GM10847 (cell line): ENCODE results near the gene HNRNPL.

Experiments
- POLR2A ChIP-seq: IDR thresholded peaks from 2 replicates; pipeline ENCODE4 v1.6.1; 2011; ENCODE audit not compliant: insufficient read length; ENCODE audit errors: extremely low read depth

Gene HNRNPL

DNA sequence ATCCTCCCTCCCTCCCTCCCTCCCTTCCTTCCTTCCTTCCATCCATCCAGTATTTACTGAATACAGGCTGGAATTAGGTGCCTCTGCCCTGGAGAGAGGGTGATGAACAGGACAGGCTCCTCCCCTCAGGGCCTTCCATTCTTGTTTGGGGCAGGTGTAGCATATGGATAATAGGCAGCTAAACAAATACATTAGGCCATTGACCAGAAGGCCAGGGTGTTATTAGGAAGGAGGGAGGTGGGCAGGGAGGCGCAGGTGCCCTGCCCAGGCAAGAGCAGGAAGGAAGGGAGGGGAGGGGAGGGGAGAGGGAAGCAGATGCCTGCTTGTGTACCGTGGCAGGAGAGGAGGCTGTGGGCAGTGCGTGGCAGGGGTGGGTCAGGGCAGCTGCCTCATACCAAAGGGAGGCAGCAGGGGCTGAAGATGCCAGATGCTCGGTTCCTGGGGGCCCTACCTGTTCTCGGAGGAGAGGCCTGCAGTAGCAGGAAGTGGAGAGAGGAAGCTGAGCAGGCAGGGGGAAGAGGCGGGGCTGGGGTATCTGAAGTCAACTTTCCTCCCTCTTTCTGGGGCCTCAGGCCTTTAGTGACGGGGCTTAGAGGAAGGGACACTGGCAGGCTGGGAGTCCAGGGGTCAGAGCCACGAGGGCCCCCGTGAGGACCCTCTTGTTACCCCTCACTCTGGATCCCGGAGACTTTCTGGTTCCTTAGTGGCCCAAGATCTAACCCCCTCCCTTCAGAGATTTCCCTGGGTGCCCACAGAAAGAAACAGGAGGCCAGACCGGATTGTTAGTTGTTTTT lies 28.2 kb upstream of the HNRNPL start, which contains the start of gene RINL:
Gene RINL, minus strand, starts transcription at position 495 of the 794 bp plus-strand sequence. CDS start 1,533 bp downstream, outside the sequence.
- peak; percentile 54 for TF ChIP-seq POLR2A

DNA sequence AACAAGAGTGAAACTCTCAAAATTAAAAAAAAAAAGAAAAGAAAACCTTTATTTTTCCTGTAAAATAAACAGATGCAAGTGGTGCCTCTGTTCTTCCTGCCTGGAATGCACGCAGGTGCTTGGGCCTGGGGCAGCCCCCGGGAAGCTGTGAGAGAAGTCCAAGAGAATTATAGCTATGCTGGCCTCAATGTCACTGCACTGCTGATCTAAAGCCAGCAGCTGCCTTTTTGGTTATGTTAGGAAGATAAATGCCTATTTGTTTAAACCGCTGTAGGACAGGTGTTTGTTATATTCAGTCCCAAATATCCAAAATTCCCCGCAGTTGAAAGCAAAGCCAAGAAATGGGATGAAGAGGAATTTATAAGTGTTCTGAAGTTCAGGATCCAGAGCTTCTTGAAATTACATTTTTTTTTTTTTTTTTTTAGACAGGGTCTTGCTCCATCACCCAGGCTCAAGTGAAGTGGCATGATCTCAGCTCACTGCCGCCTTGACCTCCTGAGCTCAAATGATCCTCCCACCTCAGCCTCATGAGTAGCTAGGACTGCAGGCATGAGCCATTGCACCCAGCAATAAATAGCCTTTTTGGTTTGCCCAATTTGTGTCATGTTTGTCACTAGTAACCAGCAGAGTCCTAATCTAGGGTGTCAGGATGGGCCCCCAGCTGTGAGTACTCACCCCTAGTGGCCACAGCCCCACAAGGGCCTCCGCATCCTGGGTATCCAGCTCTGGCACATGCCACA lies 26.0 kb upstream of the HNRNPL start:
- TF ChIP-seq POLR2A, result no peak

DNA sequence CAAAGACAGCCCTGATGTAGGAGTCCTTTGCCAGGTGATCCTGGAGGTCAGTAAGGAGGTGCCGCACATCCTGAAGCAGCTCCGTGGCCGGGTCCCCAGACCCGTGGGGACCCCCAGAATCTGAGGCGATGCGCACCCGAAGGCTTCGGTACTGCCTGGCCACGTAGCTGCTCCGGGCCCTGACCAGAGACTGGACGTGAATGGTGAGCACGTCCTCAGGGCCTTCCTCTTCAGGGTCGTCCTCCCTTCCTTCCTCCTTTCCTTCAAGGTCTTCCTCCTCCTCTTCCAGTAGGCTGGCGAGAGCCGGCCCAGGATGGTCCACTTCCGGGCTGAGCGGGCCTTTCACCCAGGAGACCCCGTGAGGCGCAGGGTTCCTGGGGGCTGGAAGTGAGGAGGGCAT lies 20.8 kb upstream of the HNRNPL start:
- no peak for TF ChIP-seq POLR2A

GRCh38 chr19:38869836-38870607 lies 20.2 kb upstream of the HNRNPL start:
- TF ChIP-seq POLR2A, result no peak

GRCh38 chr19:38869160-38869835 lies 19.5 kb upstream of the HNRNPL start:
- TF ChIP-seq POLR2A, result no peak

GRCh38 chr19:38868551-38868950 lies 18.8 kb upstream of the HNRNPL start:
- no peak for TF ChIP-seq POLR2A

- TF ChIP-seq POLR2A, result no peak
These were observed 17.5 kb upstream of the HNRNPL start for GRCh38 chr19:38867171-38867780.

DNA sequence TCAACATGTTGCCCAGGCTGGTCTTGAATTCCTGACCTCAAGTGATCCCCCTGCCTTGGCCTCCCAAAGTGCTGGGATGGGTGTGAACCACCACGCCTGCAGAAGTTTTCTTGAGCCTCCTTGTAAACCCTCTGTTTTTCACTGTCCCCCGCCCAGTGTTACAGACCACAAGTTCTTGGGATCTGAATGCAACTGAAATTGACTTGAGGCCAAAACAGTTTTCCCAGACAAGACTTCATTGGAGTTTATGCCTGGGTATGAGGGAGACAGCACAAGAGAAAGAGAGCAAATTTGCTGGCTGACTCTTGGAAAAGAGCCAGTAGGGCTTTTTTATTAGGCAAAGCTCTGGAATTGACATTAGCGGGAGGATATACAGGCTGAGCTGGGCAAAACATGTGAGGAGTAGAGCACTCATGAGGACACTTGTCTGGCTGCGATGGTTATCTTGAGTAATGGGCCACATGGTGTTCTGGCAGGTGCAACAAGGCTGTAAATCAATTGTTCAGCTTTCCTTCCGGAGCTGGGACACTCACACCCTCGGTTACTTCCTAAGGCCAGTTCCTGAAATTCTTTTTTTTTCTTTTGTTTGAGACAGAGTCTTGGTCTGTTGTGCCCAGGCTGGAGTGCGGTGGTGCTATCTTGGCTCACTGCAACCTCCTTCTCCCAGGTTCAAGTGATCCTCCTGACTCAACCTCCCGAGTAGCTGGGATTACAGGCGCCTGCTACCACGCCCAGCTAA lies 12.7 kb upstream of the HNRNPL start:
- TF ChIP-seq POLR2A, result no peak

DNA sequence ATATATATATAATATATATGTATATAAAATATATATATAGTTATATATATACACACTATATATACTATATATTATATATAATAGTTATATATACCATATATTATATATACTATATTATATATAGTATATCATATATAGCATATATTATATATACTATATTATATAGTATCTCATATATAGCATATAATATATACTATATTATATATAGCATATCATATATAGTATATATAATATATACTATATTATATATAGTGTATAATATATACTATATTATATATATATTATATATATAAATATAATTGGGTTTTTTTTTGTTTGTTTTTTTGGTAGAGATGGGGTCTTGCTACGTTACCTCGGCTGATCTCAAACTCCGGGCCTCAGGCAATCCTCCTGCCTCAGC lies 11.6 kb upstream of the HNRNPL start:
- no peak for TF ChIP-seq POLR2A

DNA sequence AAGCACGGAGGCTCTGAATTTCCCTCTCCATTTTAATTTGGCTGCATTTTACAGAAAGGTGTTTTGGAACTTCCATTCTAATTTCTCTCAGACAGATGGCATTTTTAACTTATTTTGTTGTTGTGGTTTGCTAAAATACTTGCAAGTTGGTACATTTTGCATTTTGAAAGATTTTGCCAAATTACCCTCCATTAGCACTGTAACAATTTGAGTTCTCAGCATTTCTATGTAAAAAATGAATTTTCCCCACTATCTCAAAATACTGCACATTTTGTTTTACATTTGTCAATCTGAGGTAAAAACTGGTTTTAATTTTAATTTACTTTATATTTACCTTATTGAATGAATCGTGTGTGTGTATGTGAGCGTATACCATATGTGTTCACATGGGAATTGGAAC lies 7.0 kb upstream of the HNRNPL start:
- no peak for TF ChIP-seq POLR2A

DNA sequence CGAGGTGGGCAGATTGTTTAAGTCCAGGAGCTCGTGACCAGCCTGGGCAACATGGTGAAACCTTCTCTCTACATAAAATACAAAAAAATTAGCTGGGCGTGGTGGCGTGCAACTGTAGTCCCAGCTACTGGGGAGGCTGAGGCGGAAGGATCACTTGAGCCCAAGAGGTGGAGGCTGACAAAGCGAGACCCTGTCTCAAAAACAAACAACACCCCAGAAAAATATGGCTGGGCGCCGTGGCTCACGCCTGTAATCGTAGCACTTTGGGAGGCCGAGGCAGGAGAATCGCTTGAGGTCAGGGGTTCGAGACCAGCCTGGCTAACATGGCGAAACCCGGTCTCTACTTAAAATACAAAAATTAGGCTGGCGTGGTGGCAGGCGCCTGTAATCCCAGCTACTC lies 3.4 kb upstream of the HNRNPL start:
- no peak for TF ChIP-seq POLR2A

- TF ChIP-seq POLR2A, result peak; percentile 21
These were observed 2.7 kb upstream of the HNRNPL start for GRCh38 chr19:38852231-38853044.

DNA sequence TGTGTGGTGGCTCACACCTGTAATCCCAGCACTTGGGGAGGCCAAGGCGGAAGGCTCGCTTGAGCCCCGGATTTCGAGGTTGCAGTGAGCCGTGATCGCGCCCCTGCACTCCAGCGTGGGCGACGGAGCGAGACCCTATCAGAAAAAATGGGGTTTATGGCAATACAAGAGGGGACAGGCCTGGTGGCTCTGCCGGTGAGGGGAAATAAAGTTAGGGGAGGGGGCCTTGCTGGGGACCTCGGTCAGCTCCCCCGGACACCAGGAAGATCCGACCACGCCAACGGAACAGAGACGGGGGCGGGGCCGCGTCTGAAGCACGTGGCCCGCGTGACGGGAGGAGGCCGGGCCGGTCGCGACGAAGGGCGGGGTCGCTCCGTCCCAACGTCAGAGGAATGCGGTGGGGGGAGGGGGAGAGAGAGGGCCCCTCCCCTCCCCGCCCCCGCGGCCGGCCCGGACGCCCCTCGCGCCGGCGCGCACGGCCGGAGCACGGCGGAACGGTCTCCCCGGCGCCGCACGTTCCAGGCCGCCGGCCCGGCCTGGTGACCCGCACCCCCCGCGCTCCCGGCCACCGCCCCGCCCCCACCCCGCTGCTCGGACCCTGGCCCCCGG lies 1.9 kb upstream of the HNRNPL start:
- peak; percentile 46 for TF ChIP-seq POLR2A
